Right atrium auricular region (tissue), 2 donors: ENCODE measurements around the gene ABCA3. TPM values are rescaled to one million over a fixed set of nuclear protein-coding genes. Genes with fewer than 3 reads are reported as not detected.
"Not testable (repeated sequence)": the region's sequence is repeated elsewhere in the genome, so short reads cannot be mapped to it uniquely, and the experiment has no call there.

Experiments
- DNase-seq: peaks from one replicate; pipeline ENCODE4 v3.0.0-alpha.2; 2019; ENCODE audit warnings: low spot score
- H3K27ac ChIP-seq, 2 donors: fragments of 200-600 bp; sonication (generic); 1 replicate in 1 of 2; 2 replicates in 1 of 2; pipeline ENCODE4 v1.5.1; 2016 to 2019
- H3K27me3 ChIP-seq, 2 donors: fragments of 200-600 bp; sonication (generic); one replicate each; pipeline versions ENCODE4 v1.5.1 to v1.6.0; 2017 to 2019
- H3K36me3 ChIP-seq: fragments of 200-600 bp; sonication (generic); one replicate; pipeline ENCODE4 v1.5.1; 2016
- H3K4me1 ChIP-seq, 2 donors: fragments of 200-600 bp; sonication (generic); one replicate each; pipeline versions ENCODE4 v1.5.1 to v1.6.0; 2017 to 2019
- H3K4me3 ChIP-seq, 2 donors: fragments of 200-600 bp; sonication (generic); 1 replicate in 1 of 2; 2 replicates in 1 of 2; pipeline ENCODE4 v1.5.1; 2017 to 2019; ENCODE audit warnings: mild to moderate bottlenecking in 1 of 2, moderate library complexity in 1 of 2
- H3K9me3 ChIP-seq, 2 donors: fragments of 200-600 bp; sonication (generic); one replicate each; pipeline ENCODE4 v1.5.1; 2019
- CTCF ChIP-seq, 2 donors: fragments of 200-600 bp; sonication (generic); IDR thresholded peaks; one replicate each; pipeline ENCODE4 v1.5.1; 2019; ENCODE audit warnings: antibody characterized with exemption in 2 of 2
- total RNA-seq, 2 donors: library from RNA; depleted of rRNA; stranded (reverse); fragments of >200 nt; gene quantifications; one replicate each; pipeline ENCODE4 v1.1.0, GENCODE V29; 2016

ABCA3 gene
- total RNA-seq, 2 donors from 2014 or later = 7.5 to 10.1 TPM

GRCh38 chr16:2242598-2242997, 97.9 kb downstream of the ABCA3 start:
- no peak for DNase-seq
- no peak for TF ChIP-seq CTCF (IDR thresholded peaks at IDR 0.05)
- Histone ChIP-seq H3K9me3 (no peaks in the 10 kb centered on the region), H3K27ac (no peak overlapping the region), H3K36me3 (peaks cover 49% of the 10 kb centered on the region), H3K27me3 (no peaks in the 10 kb centered on the region), H3K4me3 (no peak overlapping the region), H3K4me1 (peaks cover 0 to 6% of the 10 kb centered on the region in 2 donors)

GRCh38 chr16:2240331-2240730, 100.2 kb downstream of the ABCA3 start:
- H3K27me3 ChIP-seq, H3K9me3 ChIP-seq, H3K27ac ChIP-seq, H3K4me3 ChIP-seq, DNase-seq: not testable (repeated sequence)
- H3K36me3 ChIP-seq = peaks cover 40% of the 10 kb centered on the region
- peaks cover 0 to 25% of the 10 kb centered on the region in 2 donors for H3K4me1 ChIP-seq

- no peak for TF ChIP-seq CTCF (IDR thresholded peaks at IDR 0.05)
- no peaks in the 10 kb centered on the region for H3K27me3 ChIP-seq
- peaks cover 40% of the 10 kb centered on the region for H3K36me3 ChIP-seq
- H3K9me3 ChIP-seq = no peaks in the 10 kb centered on the region
- H3K4me1 ChIP-seq = peaks cover 0 to 25% of the 10 kb centered on the region in 2 donors
- peak overlapping the region in 1 of 2 donors; percentile 7 for H3K27ac ChIP-seq
- H3K4me3 ChIP-seq = no peak overlapping the region
- DNase-seq = no peak
These were observed 101.5 kb downstream of the ABCA3 start for GRCh38 chr16:2238838-2239675.

- Histone ChIP-seq H3K27ac (peak overlapping the region in 1 of 2 donors; percentile 7), H3K4me1 (peaks cover 0 to 25% of the 10 kb centered on the region in 2 donors), H3K9me3 (no peaks in the 10 kb centered on the region), H3K4me3 (no peak overlapping the region), H3K27me3 (no peaks in the 10 kb centered on the region), H3K36me3 (peaks cover 40% of the 10 kb centered on the region)
- TF ChIP-seq CTCF (IDR thresholded peaks at IDR 0.05) = no peak
- DNase-seq = no peak
These were observed 102.2 kb downstream of the ABCA3 start for GRCh38 chr16:2238150-2238837.

DNA sequence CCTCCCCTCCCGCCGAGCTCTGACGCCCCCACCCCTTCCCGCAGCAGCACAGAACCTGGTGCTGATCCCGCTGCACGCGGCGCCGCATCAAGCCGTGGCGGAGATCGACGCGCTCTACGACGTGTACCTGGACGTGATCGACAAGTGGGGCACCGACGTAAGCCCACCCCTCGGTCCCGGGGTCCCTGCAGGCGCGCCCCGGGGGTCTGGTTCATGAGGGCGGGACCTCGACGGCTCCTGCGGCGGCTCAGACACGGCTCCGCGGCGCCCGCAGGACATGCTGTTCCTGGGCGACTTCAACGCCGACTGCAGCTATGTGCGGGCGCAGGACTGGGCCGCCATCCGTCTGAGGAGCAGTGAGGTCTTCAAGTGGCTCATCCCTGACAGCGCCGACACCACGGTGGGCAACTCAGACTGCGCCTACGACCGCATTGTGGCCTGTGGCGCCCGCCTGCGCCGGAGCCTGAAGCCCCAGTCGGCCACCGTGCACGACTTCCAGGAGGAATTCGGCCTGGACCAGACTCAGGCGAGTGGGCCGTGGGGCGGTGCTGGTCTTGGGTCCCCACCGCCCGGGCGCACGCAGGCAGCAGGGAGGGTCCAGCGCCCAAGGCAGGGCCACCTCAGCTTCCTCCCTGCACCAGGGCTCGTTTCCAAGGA, 102.9 kb downstream of the ABCA3 start:
- peaks cover 40% of the 10 kb centered on the region for H3K36me3 ChIP-seq
- no peak for DNase-seq
- no peak overlapping the region for H3K27ac ChIP-seq
- peak overlapping the region in 1 of 2 donors; percentile 35 for H3K4me3 ChIP-seq
- H3K4me1 ChIP-seq = peaks cover 0 to 25% of the 10 kb centered on the region in 2 donors
- H3K27me3 ChIP-seq = no peaks in the 10 kb centered on the region
- H3K9me3 ChIP-seq = no peaks in the 10 kb centered on the region
- TF ChIP-seq CTCF (IDR thresholded peaks at IDR 0.05) = no peak

GRCh38 chr16:2237102-2237482, 103.4 kb downstream of the ABCA3 start:
- peak overlapping the region in 1 of 2 donors; percentile 35 for H3K4me3 ChIP-seq
- no peak for DNase-seq
- H3K36me3 ChIP-seq = peaks cover 40% of the 10 kb centered on the region
- peaks cover 0 to 25% of the 10 kb centered on the region in 2 donors for H3K4me1 ChIP-seq
- no peak for TF ChIP-seq CTCF (IDR thresholded peaks at IDR 0.05)
- no peak overlapping the region for H3K27ac ChIP-seq
- H3K27me3 ChIP-seq = no peaks in the 10 kb centered on the region
- no peaks in the 10 kb centered on the region for H3K9me3 ChIP-seq
